GM19395 (cell line): Measurements from ENCODE around the gene DNASE1L2.

ENCODE experiments used
- ATAC-seq: cut with Tn5 transposase; IDR thresholded peaks from one replicate; pipeline ENCODE4 v1.9.1; 2021; ENCODE audit warnings: mild to moderate bottlenecking, moderate library complexity; ENCODE audit not compliant: unreplicated experiment

DNASE1L2 gene

DNA sequence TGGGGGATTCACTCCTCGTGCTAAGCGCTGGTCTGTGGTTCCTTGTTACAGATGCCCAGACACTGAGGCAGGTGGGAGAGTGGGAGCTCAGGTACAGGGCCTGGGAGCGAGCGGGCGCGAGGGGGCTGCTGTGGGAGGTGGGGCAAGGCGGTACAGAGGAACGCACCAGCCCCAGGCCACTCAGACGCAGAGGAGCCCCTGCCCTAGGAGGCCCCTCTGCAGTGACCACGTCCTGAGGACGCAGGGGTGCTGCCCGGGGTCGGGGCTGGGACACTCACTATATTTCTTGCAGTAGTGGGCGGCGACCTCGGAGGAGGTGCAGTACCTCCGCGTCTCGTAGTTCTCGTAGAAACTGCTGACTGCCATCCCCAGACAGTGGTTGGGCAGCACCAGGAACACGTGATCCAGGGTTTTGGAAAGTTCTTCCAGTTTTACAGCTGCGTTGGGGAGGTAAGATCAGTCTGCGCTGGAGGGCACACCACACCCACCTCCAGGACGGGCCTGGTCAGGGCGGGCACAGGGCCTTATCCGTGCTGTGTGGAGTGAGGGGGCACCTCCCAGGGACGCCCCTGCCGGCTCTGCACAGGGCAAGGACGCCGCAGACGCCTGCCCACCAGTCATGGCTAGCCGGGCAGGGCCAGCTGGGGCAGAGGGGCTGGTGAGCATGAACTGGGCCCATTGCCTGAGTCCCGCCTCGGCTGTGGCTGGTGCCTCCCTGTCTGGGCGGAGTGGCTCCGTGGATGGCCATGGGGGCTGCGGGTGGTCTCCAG, 47.9 kb downstream of the DNASE1L2 start:
- no peak for ATAC-seq

DNA sequence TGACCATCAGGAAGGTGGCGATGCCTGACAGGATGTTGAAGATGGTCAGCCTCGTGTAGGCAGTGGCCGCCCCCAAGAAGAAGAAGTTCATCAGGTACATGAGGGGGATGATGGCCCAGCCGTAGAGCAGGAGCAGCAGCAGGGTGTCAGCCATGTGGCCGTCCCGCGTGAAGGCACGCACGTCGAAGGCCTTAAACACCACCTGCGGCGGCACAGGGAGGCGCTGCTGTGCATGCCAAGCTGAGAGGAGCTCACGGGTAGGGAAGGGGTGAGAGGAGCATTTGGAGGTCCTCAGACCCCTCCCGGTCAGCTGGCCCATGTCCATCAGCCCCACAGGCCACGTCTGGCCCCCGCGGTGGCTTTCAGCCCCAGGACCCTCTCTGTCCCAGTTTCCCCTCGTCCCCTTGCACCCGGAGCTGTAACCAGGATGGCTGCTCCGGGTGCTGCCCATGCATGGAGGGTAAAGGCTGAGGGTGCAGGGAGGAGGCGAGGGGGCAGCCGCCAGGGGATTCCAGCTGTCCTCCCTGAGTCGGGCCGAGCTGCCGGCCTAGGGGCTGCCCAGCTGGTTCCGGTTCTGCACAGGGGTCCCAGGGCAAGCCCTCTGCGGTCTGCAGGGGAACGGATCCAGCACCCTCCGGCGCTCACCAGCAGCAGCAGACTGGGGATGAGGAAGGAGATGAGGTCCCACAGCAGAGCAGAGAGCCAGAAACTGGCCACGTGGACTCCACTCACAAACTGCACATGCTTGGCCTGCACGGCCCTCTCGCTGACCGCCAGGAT, 48.7 kb downstream of the DNASE1L2 start:
- ATAC-seq: no peak

DNA sequence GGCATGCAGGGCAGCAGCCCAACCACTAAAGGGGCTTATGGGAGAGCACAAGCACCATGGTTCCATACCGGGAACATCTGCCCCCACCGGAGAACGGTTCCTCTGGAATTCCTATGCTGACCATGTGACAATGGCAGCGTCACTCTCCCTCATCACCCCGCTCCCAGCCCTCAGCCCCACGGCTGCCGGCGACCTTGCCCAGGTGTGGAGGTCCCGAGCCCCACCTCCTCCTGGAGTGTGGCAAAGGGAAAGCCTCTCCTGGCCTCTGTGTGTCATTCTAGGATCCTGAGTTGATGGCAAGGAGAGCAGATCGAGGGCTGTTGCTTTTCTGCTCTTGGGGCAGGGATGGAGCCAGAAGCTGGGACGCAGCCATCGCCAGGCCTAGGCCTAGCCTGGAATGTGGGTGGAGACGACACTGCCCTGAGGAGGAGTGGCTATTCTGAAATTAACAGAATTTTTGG, 49.5 kb downstream of the DNASE1L2 start:
- ATAC-seq: no peak

DNA sequence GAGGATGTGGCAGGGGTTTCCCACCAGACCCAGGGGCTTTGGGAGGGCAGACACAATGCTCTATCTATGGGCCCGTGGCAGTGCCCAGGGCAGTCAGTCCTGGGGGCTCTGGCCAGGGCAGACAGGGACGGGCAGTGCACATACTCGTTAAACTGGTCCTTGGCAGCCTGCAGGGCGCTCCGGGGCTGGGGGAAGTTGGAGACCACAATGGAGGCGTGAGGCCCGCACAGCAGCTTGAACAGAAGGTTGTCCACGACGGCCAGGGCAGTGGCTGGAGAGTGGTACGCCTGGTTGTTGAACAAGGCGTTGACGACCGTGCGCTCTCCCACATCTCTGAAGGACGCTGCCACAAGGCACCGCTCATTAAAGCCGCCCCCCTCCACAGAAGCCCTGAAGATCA, 50.3 kb downstream of the DNASE1L2 start:
- no peak for ATAC-seq

DNA sequence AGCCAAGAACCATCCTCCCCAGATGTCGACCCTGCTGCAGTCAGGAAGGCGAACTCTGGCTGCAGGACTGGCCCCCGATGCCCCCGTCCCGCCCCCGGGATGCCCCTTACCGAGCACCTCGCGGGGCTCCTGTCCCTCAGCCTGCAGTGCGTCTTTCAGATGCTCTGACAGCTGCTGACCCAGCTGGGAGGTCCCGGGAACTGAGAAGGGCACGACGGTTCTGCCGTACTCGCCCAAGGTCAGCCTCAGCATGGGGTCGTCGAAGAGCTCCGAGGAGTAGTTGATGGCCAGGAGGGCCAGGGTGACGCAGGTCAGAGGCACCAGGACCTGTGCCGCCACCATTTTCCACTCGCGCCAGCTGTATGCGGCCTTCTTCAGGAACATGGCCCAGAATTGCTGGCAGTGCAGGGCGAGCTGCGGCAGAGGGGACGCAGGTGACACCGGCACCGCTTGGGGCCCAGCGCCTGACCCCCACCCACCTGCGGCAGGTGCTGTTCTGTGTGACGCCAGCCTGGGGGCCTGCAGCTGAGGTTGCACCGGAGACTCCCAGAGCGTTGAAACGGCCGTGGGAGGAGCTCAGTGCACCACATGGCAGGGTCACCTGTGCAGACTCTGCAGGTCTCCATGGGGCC, 51.8 kb downstream of the DNASE1L2 start:
- ATAC-seq: no peak
